Neural progenitor cell (in vitro differentiated cells): ENCODE data around the gene RGS5. TPM values are rescaled to one million over a fixed set of nuclear protein-coding genes. Genes with fewer than 3 reads are reported as not detected.

Source experiments
- DNase-seq: peaks from one replicate; pipeline ENCODE4 v3.0.0-alpha.2; 2016; ENCODE audit warnings: low spot score
- H2AFZ ChIP-seq: fragments of 200-600 bp; sonication (generic); replicated peaks from 2 replicates; pipeline ENCODE4 v1.6.1; 2016; ENCODE audit warnings: antibody characterized with exemption
- H3F3A ChIP-seq: fragments of 200-600 bp; sonication (generic); 2 replicates; pipeline ENCODE4 v1.6.1; 2016; ENCODE audit warnings: antibody characterized with exemption, low read depth
- H3K27ac ChIP-seq: fragments of 200-600 bp; sonication (generic); 2 replicates; pipeline ENCODE4 v1.5.1; 2016; ENCODE audit warnings: mild to moderate bottlenecking
- H3K27me3 ChIP-seq: fragments of 200-600 bp; sonication (generic); 2 replicates; pipeline ENCODE4 v1.6.1; 2016; ENCODE audit warnings: mild to moderate bottlenecking, moderate library complexity
- H3K36me3 ChIP-seq: fragments of 200-600 bp; sonication (generic); 2 replicates; pipeline ENCODE4 v1.5.1; 2016
- H3K4me1 ChIP-seq: fragments of 200-600 bp; sonication (generic); 2 replicates; pipeline ENCODE4 v1.6.1; 2016; ENCODE audit warnings: mixed run types
- H3K4me2 ChIP-seq: fragments of 200-600 bp; sonication (generic); 2 replicates; pipeline ENCODE4 v1.6.1; 2016
- H3K4me3 ChIP-seq: fragments of 200-600 bp; sonication (generic); 2 replicates; pipeline ENCODE4 v1.5.1; 2016
- H3K79me2 ChIP-seq: fragments of 200-600 bp; sonication (generic); 2 replicates; pipeline ENCODE4 v1.6.1; 2016; ENCODE audit warnings: low read depth
- H3K9ac ChIP-seq: fragments of 200-600 bp; sonication (generic); 2 replicates; pipeline ENCODE4 v1.6.1; 2016
- H3K9me3 ChIP-seq: fragments of 200-600 bp; sonication (generic); 2 replicates; pipeline ENCODE4 v1.5.1; 2016; ENCODE audit warnings: low read depth
- H4K20me1 ChIP-seq: fragments of 200-600 bp; sonication (generic); 2 replicates; pipeline ENCODE4 v1.6.1; 2016; ENCODE audit warnings: low read depth
- H3K27ac Mint-ChIP-seq: 3 replicates; pipeline ENCODE4 v1.8.0; 2021; ENCODE audit warnings: mixed read lengths
- H3K27me3 Mint-ChIP-seq: 2 replicates; pipeline ENCODE4 v1.8.0; 2022; ENCODE audit warnings: low read depth, mild to moderate bottlenecking, inconsistent platforms, moderate library complexity, mixed read lengths; ENCODE audit not compliant: insufficient read depth
- H3K36me3 Mint-ChIP-seq: 3 replicates; pipeline ENCODE4 v1.8.0; 2021; ENCODE audit warnings: mixed read lengths
- H3K4me1 Mint-ChIP-seq: 3 replicates; pipeline ENCODE4 v1.8.0; 2021; ENCODE audit warnings: mixed read lengths
- H3K4me3 Mint-ChIP-seq: 3 replicates; pipeline ENCODE4 v1.8.0; 2021; ENCODE audit warnings: mild to moderate bottlenecking, moderate library complexity, mixed read lengths
- H3K9me3 Mint-ChIP-seq: 3 replicates; pipeline ENCODE4 v1.8.0; 2020; ENCODE audit warnings: mixed read lengths
- EZH2 ChIP-seq: fragments of 200-600 bp; sonication (generic); IDR thresholded peaks from 2 replicates; pipeline ENCODE4 v1.6.1; 2017; ENCODE audit warnings: antibody characterized with exemption, mild to moderate bottlenecking, moderate library complexity
- EZH2phosphoT487 ChIP-seq: fragments of 200-600 bp; sonication (generic); IDR thresholded peaks from 2 replicates; pipeline ENCODE4 v1.6.1; 2017; ENCODE audit warnings: antibody characterized with exemption
- total RNA-seq: library from RNA; depleted of rRNA; stranded (reverse); fragments of >200 nt; gene quantifications from 2 replicates; pipeline ENCODE4 v1.2.3, GENCODE V29; 2015; ENCODE audit warnings: low replicate concordance
- TF ChIP-seq, protein P1 (sequence below): fragments of 200-600 bp; sonication (generic); IDR thresholded peaks from 2 replicates; pipeline ENCODE4 v1.5.1; 2017; ENCODE audit warnings: antibody characterized with exemption, mild to moderate bottlenecking

Gene RGS5
- total RNA-seq, 1 donor from 2014 or later: 8.0 TPM

DNA sequence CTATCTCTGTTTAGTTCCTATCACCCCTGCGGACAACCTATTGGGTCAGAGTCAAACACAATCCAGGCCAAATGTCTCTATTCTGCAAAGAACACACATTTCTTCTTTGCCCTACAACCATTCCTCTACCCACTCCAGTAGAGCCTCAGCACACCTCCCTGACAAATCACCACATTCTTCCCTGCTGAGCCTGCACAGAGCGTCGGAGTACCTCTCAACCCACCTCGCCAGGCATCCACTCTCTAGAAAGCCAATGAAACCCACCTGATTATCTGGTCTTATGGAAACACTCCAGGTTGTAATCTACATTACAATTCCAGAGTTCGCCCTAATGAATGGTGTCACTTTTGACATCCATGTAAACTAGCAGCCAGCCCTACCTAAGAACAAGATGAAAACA, 47.1 kb downstream of the RGS5 start:
- Mint-ChIP-seq H3K4me3 (no peak overlapping the region), H3K36me3 (peaks cover 2% of the 10 kb centered on the region), H3K9me3 (peaks cover 8% of the 10 kb centered on the region), H3K4me1 (peaks cover 3% of the 10 kb centered on the region), H3K27me3 (peaks cover 2% of the 10 kb centered on the region), H3K27ac (no peak overlapping the region)
- H3F3A ChIP-seq: no peaks in the 10 kb centered on the region
- TF ChIP-seq EZH2phosphoT487 (no peak), EZH2 (no peak)
- TF ChIP-seq, protein P1, sequence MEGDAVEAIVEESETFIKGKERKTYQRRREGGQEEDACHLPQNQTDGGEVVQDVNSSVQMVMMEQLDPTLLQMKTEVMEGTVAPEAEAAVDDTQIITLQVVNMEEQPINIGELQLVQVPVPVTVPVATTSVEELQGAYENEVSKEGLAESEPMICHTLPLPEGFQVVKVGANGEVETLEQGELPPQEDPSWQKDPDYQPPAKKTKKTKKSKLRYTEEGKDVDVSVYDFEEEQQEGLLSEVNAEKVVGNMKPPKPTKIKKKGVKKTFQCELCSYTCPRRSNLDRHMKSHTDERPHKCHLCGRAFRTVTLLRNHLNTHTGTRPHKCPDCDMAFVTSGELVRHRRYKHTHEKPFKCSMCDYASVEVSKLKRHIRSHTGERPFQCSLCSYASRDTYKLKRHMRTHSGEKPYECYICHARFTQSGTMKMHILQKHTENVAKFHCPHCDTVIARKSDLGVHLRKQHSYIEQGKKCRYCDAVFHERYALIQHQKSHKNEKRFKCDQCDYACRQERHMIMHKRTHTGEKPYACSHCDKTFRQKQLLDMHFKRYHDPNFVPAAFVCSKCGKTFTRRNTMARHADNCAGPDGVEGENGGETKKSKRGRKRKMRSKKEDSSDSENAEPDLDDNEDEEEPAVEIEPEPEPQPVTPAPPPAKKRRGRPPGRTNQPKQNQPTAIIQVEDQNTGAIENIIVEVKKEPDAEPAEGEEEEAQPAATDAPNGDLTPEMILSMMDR: no peak
- no peak overlapping the region for H2AFZ ChIP-seq
- no peaks in the 10 kb centered on the region for H3K27me3 ChIP-seq
- no peaks in the 10 kb centered on the region for H3K9me3 ChIP-seq
- H3K9ac ChIP-seq: no peak overlapping the region
- H3K36me3 ChIP-seq: no peaks in the 10 kb centered on the region
- no peaks in the 10 kb centered on the region for H3K4me1 ChIP-seq
- H3K27ac ChIP-seq: no peak overlapping the region
- H3K79me2 ChIP-seq: no peaks in the 10 kb centered on the region
- H4K20me1 ChIP-seq: no peaks in the 10 kb centered on the region
- no peak overlapping the region for H3K4me2 ChIP-seq
- H3K4me3 ChIP-seq: no peak overlapping the region
- no peak for DNase-seq

DNA sequence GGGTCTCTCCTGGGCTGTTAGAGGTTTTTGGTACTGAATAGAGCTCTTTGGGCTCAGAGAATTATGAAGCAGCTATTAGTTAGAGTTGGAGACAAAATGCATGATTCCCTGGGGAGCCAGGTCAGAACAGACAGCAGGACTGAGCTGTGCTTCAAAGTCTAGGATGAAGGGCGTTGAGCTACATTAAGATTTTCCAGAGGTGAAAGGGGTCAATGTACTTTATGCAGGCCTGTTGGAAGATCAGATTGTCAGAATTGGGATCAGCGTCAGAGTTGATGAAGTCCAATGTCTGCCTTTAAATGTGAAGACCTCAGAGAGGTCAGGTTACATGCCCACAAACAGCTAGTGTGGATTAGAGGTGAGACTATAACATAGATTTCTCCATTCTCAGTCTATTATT, 53.8 kb downstream of the RGS5 start:
- Histone ChIP-seq H3K27me3 (no peaks in the 10 kb centered on the region), H3K9me3 (no peaks in the 10 kb centered on the region), H3K4me1 (no peaks in the 10 kb centered on the region), H3K79me2 (no peaks in the 10 kb centered on the region), H3K36me3 (no peaks in the 10 kb centered on the region), H3F3A (no peaks in the 10 kb centered on the region), H4K20me1 (no peaks in the 10 kb centered on the region), H2AFZ (no peak overlapping the region), H3K4me2 (no peak overlapping the region), H3K4me3 (no peak overlapping the region), H3K27ac (no peak overlapping the region), H3K9ac (no peak overlapping the region)
- no peak overlapping the region for H3K27ac Mint-ChIP-seq
- H3K27me3 Mint-ChIP-seq: no peaks in the 10 kb centered on the region
- no peaks in the 10 kb centered on the region for H3K36me3 Mint-ChIP-seq
- no peak for TF ChIP-seq EZH2phosphoT487
- no peak for TF ChIP-seq EZH2
- TF ChIP-seq, protein P1: no peak
- H3K4me1 Mint-ChIP-seq: peaks cover 3% of the 10 kb centered on the region
- no peaks in the 10 kb centered on the region for H3K9me3 Mint-ChIP-seq
- DNase-seq: no peak
- H3K4me3 Mint-ChIP-seq: no peak overlapping the region

DNA sequence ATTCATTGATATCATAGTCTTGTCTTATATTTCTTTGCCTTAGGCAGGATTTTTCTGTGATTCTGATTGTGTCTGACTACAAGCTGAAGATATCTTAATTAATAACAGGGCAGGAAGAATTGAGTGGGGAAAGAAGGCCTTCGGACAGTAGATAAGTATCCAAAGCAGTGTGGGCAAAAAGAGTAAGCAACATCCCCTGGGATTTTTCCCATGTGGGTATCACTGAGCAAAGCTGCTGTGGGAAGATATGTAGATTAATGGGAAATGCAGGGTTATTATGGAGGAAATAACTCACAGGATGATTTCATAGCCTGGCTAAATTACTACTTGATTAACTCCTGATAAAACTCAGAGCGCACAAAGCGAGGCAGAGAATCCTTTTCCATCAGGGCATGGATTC, 55.7 kb downstream of the RGS5 start:
- no peak overlapping the region for H3K4me3 Mint-ChIP-seq
- H3K27ac ChIP-seq: no peak overlapping the region
- no peaks in the 10 kb centered on the region for H3K36me3 ChIP-seq
- H3K4me3 ChIP-seq: no peak overlapping the region
- H3K4me2 ChIP-seq: no peak overlapping the region
- H3K79me2 ChIP-seq: no peaks in the 10 kb centered on the region
- H3K27ac Mint-ChIP-seq: no peak overlapping the region
- H2AFZ ChIP-seq: no peak overlapping the region
- H3K9me3 Mint-ChIP-seq: no peaks in the 10 kb centered on the region
- H3K4me1 Mint-ChIP-seq: no peaks in the 10 kb centered on the region
- DNase-seq: no peak
- no peaks in the 10 kb centered on the region for H3K27me3 ChIP-seq
- no peaks in the 10 kb centered on the region for H3K36me3 Mint-ChIP-seq
- no peak for TF ChIP-seq EZH2
- TF ChIP-seq EZH2phosphoT487: no peak
- TF ChIP-seq, protein P1: no peak
- H3K9me3 ChIP-seq: no peaks in the 10 kb centered on the region
- no peak overlapping the region for H3K9ac ChIP-seq
- H3F3A ChIP-seq: no peaks in the 10 kb centered on the region
- H3K4me1 ChIP-seq: no peaks in the 10 kb centered on the region
- no peaks in the 10 kb centered on the region for H3K27me3 Mint-ChIP-seq
- no peaks in the 10 kb centered on the region for H4K20me1 ChIP-seq

DNA sequence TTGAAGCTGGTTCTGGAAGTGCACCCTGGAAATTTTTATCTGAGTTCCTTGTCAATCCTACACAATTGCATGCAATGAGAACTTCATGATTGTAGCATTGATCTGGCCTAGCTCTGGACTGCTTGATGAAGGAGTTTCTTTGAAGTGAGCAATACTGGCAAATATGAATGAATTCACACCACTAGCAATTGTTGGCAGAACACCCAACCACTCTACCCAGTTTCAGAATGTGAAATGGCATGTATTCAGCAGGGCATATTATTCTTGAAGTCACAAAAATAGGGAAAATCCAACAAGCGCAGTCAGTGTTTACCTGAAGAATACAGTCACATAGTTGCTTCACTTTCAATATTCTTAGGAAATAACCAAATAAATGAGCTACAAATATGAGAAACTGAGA, 57.3 kb downstream of the RGS5 start:
- H4K20me1 ChIP-seq: no peaks in the 10 kb centered on the region
- H3K4me1 Mint-ChIP-seq: no peaks in the 10 kb centered on the region
- no peaks in the 10 kb centered on the region for H3K4me1 ChIP-seq
- no peak overlapping the region for H3K4me3 ChIP-seq
- no peak overlapping the region for H3K9ac ChIP-seq
- no peak for DNase-seq
- no peaks in the 10 kb centered on the region for H3K9me3 Mint-ChIP-seq
- no peaks in the 10 kb centered on the region for H3K36me3 ChIP-seq
- no peak overlapping the region for H2AFZ ChIP-seq
- no peaks in the 10 kb centered on the region for H3K27me3 ChIP-seq
- H3F3A ChIP-seq: no peaks in the 10 kb centered on the region
- no peaks in the 10 kb centered on the region for H3K79me2 ChIP-seq
- H3K4me3 Mint-ChIP-seq: no peak overlapping the region
- no peak overlapping the region for H3K4me2 ChIP-seq
- H3K9me3 ChIP-seq: no peaks in the 10 kb centered on the region
- H3K27ac ChIP-seq: no peak overlapping the region
- no peak for TF ChIP-seq EZH2phosphoT487
- TF ChIP-seq EZH2: no peak
- TF ChIP-seq, protein P1: no peak
- H3K36me3 Mint-ChIP-seq: no peaks in the 10 kb centered on the region
- H3K27ac Mint-ChIP-seq: no peak overlapping the region
- H3K27me3 Mint-ChIP-seq: no peaks in the 10 kb centered on the region
